Measurements from ENCODE around the gene VPS13C. TPM values are rescaled to one million over a fixed set of nuclear protein-coding genes. Genes with fewer than 3 reads are reported as not detected.

The VPS13C gene
- total RNA-seq, 6 experiments from 2014 or later: 21.0 to 29.8 (median 22.6) TPM

DNA sequence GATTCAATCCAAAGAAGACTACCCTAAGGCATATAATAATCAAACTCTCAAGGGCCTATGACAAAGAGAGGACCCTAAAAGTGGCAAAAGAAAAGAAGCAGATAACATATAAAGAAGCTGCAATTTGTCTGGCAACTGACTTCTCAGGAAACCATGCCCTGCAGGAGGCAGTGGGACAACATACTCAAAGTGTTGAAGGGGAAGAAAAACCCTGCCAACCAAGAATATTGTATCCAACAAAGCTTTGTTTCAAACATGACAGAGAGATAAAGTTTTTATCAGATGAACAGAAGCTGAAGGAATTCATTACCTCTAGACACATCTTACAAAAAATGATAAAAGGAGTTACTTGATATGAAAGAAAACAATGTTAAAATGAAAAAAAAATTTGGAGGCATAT, 167.1 kb downstream of the VPS13C start:
- no peak overlapping the region for H3K4me3 Mint-ChIP-seq
- H3K36me3 Mint-ChIP-seq (ENCODE audit: low read depth): peaks cover 57% of the 10 kb centered on the region
- DNase-seq: no peak
- H3K9me3 Mint-ChIP-seq: peaks cover 19% of the 10 kb centered on the region; the same call in 1 of the 2 replicates
- H3K27ac Mint-ChIP-seq: no peak overlapping the region
- H3K27me3 Mint-ChIP-seq (ENCODE audit: insufficient read depth): no peaks in the 10 kb centered on the region
- H3K4me1 Mint-ChIP-seq (ENCODE audit: low read depth): no peaks in the 10 kb centered on the region
- TF ChIP-seq, protein P1, sequence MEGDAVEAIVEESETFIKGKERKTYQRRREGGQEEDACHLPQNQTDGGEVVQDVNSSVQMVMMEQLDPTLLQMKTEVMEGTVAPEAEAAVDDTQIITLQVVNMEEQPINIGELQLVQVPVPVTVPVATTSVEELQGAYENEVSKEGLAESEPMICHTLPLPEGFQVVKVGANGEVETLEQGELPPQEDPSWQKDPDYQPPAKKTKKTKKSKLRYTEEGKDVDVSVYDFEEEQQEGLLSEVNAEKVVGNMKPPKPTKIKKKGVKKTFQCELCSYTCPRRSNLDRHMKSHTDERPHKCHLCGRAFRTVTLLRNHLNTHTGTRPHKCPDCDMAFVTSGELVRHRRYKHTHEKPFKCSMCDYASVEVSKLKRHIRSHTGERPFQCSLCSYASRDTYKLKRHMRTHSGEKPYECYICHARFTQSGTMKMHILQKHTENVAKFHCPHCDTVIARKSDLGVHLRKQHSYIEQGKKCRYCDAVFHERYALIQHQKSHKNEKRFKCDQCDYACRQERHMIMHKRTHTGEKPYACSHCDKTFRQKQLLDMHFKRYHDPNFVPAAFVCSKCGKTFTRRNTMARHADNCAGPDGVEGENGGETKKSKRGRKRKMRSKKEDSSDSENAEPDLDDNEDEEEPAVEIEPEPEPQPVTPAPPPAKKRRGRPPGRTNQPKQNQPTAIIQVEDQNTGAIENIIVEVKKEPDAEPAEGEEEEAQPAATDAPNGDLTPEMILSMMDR (IDR thresholded peaks at IDR 0.05): no peak

DNA sequence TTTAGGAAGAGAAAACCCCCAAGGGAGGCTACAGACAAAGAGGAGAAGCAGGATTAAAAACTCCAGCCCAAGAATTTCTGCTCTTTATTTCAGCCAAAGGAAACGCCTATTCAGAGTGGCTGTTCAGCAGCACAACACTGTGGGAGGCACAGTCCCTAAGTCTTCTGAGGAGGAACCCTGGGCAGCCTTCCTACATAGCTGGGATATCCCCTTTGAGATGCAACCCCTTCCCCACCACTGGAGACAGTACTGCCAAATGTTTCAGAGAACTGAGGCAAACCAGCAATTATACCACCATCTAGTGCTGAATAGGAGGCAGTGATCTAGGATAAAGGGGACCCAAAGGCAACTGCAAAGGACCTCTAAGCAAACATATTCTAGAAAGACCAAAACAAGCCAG, 168.1 kb downstream of the VPS13C start:
- Mint-ChIP-seq H3K36me3 (ENCODE audit: low read depth) (peaks cover 50% of the 10 kb centered on the region), H3K4me1 (ENCODE audit: low read depth) (no peaks in the 10 kb centered on the region), H3K27me3 (ENCODE audit: insufficient read depth) (no peaks in the 10 kb centered on the region), H3K4me3 (no peak overlapping the region), H3K27ac (no peak overlapping the region), H3K9me3 (peaks cover 19% of the 10 kb centered on the region; the same call in 1 of the 2 replicates)
- no peak for DNase-seq
- TF ChIP-seq, protein P1 (IDR thresholded peaks at IDR 0.05): no peak

DNA sequence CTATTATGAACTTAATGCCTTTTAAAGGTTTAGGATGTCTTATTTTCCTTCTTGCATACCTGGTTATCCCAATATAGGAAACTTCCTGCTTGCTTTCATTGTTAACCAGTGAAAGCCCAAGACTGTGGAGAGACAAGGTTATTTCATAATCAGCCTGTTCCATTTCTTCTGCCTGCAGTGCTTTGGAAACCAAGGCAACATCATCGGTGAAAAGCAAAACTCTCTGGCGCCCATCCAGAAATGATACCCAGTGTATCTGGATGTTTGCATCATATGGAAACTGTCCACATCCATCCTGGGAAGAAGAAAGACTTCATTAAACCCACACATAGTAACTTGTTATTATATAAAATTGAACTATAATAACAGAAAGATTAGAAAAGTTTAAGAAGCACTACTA, 170.1 kb downstream of the VPS13C start:
- no peak overlapping the region for H3K4me3 Mint-ChIP-seq
- peaks cover 38% of the 10 kb centered on the region for H3K36me3 Mint-ChIP-seq (ENCODE audit: low read depth)
- TF ChIP-seq, protein P1 (IDR thresholded peaks at IDR 0.05): no peak
- H3K9me3 Mint-ChIP-seq: peaks cover 19% of the 10 kb centered on the region; the same call in 1 of the 2 replicates
- no peaks in the 10 kb centered on the region for H3K27me3 Mint-ChIP-seq (ENCODE audit: insufficient read depth)
- H3K4me1 Mint-ChIP-seq (ENCODE audit: low read depth): no peaks in the 10 kb centered on the region
- no peak for DNase-seq
- no peak overlapping the region for H3K27ac Mint-ChIP-seq

DNA sequence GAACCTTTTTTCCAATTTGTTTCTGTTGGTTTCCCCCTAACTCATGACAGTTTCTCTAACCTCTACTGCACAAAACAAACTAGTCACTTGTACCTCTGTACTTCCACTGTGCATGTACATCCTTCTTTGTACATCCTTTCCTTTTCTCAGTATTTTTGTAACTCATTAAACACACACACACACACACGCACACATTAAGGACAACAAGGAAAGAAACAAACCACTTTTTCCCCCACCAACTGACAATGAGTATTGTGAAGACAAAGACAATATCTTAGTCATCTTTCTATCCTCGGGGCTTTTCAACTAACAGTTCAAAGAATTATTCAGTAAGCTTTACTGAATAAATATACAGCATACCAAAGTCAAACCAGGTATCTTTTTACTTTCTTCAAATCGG, 170.5 kb downstream of the VPS13C start:
- DNase-seq: no peak
- peaks cover 19% of the 10 kb centered on the region; the same call in 1 of the 2 replicates for H3K9me3 Mint-ChIP-seq
- no peak overlapping the region for H3K27ac Mint-ChIP-seq
- no peak overlapping the region for H3K4me3 Mint-ChIP-seq
- H3K36me3 Mint-ChIP-seq (ENCODE audit: low read depth): peaks cover 34% of the 10 kb centered on the region
- no peaks in the 10 kb centered on the region for H3K4me1 Mint-ChIP-seq (ENCODE audit: low read depth)
- TF ChIP-seq, protein P1 (IDR thresholded peaks at IDR 0.05): no peak
- H3K27me3 Mint-ChIP-seq (ENCODE audit: insufficient read depth): no peaks in the 10 kb centered on the region

DNA sequence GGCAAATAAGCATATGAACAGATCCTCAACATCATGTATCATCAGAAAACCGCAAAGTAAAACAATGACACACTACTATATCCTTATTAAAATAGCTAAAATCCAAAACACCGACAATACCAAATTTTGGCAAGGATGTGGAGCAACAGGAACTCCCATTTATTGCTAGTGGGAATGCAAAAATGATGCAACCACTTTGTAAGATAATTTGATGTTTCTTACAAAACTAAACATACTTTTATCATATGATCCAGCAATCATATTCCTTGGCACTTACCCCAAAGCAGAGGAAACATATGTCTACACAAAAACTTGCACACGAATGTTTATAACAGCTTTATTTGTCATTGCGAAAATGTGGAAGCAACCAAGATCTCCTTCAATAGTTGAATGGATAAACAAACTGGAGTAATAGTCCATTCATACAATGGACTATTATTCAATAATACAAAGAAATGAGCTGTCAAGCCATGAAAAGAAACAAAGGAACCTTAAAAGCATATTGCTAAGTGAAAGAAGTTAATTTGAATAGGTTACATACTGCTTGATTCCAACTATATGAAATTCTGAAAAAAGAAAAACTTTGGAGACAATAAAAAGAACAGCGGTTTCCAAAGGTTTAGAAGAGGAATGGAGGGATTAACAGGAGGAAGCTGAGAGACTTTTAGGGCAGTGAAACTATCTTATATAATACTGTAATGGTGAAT, 172.0 kb downstream of the VPS13C start:
- peaks cover 11% of the 10 kb centered on the region; the same call in 1 of the 2 replicates for H3K9me3 Mint-ChIP-seq
- H3K27ac Mint-ChIP-seq: no peak overlapping the region
- H3K36me3 Mint-ChIP-seq (ENCODE audit: low read depth): peaks cover 22% of the 10 kb centered on the region
- H3K4me1 Mint-ChIP-seq (ENCODE audit: low read depth): no peaks in the 10 kb centered on the region
- DNase-seq: no peak
- TF ChIP-seq, protein P1 (IDR thresholded peaks at IDR 0.05): no peak
- no peaks in the 10 kb centered on the region for H3K27me3 Mint-ChIP-seq (ENCODE audit: insufficient read depth)
- H3K4me3 Mint-ChIP-seq: no peak overlapping the region
